GM19452 (cell line): ENCODE data around the gene MAP2K2.
"Not testable (repeated sequence)": the region's sequence is repeated elsewhere in the genome, so short reads cannot be mapped to it uniquely, and the experiment has no call there.

Source experiments
- ATAC-seq: cut with Tn5 transposase; IDR thresholded peaks from one replicate; pipeline ENCODE4 v1.9.1; 2021; ENCODE audit not compliant: unreplicated experiment

Gene MAP2K2

DNA sequence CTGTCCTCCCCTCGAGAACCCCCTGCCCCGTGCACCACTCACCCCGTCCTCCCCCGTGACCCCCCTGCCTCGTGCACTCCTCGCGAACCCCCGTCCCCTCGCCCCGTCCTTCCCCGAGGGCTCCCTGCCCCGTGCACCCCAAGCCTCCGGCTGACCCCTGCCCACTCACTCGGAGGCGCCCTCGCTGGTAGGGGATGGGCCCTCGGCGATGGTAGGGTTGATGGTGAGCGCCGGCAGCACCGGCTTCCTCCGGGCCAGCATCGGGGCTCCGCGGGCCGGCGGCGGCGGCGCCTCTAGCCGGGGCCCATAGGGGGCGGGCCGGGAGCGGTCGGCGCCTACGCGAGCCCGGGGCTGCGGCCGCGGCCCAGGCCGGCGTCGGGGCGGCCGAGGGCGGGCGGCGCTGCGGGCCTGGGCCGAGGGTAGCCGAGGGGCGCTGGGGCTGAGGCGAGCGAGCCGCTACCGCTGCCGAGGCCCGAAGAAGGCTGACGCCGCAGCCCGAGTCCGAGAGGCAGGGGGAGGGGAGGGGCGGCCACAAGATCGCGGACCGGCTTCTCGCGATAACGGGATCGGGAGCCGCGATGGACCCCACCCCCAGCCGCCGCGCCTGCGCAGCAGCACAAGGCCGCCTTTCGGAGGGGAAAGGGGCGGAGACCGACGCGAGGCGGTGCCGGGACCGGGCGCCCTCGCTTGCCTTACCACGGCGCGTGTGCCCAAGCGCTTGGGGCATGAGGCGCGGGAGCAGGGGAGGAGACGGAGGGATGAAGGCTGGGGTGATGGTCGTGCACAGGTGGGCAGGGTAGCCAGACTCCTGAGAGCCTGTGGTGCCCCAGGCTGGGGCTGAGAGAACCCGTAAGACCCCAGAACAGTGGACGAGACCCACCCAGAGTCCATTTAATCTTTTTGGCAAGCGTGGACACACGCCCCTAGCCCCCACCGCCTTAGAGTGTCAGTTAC lies at the start of gene MAP2K2:
MAP2K2 (minus strand) TSS at position 508 of the 954 bp plus-strand sequence; CDS start at position 261, 247 bp downstream.
- peak; percentile 85 for ATAC-seq

DNA sequence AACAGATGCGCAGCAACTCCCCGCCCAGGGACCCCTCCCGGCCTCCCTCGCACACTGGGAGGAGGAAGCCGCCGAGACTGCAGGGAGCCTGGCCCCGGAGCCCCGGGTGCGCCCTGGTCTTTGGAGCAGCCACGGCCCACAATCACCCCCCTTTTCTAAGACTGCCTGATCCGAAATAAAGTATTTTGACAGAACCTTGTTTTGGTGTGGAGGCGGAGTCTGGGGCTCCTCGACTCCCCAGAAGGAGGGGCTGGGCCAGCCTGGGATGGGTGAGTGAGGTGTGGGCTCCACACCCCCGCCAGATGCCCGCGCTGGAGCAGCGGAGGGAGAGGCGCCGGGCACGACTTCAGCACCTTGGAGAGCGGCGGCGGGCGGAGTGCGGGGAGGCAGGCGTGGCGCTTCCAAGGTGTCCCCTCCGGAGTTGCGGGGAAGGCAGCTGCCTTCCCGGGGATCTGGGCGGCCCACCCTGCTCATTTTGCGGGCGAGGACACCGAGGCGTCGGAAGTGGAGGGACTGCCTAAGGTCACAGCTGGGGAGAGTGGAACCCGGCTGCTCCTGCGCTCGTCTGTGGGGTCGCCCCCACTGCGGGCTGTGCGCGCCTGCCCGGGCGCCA lies 49.0 kb upstream of the MAP2K2 start:
- no peak for ATAC-seq

DNA sequence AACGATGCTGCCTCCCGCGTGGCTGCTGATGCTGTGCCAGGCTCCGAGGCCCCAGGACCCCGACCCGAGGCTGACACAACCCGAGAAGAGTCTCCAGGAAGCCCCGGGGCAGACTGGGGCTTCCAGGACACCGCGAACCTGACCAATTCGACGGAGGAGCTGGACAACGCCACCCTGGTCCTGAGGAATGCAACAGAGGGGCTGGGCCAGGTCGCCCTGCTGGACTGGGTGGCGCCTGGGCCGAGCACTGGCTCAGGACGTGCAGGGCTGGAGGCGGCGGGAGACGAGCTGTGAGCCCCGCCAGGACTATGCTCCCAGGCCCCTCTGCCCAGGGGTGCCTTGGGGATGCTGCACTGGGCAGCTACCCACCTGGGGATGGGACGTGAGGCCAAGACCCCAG lies 47.8 kb upstream of the MAP2K2 start:
- ATAC-seq = no peak

DNA sequence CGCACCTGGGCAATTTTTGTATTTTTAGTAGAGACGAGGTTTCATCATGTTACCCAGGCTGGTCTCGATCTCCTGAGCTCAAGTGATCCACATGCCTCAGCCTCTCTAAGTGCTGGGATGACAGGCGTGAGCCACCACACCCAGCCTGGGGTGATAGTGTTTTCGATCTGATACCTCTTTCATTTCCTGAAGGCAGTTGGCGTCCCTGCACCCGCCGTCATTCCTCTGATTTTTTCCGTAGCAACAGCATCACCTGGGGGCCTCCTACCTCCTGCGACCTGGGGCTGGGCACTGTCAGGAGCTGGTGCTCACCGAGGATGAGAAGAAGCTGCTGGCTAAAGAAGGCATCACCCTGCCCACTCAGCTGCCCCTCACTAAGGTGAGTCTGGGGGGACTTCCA lies 40.3 kb upstream of the MAP2K2 start:
- no peak for ATAC-seq

DNA sequence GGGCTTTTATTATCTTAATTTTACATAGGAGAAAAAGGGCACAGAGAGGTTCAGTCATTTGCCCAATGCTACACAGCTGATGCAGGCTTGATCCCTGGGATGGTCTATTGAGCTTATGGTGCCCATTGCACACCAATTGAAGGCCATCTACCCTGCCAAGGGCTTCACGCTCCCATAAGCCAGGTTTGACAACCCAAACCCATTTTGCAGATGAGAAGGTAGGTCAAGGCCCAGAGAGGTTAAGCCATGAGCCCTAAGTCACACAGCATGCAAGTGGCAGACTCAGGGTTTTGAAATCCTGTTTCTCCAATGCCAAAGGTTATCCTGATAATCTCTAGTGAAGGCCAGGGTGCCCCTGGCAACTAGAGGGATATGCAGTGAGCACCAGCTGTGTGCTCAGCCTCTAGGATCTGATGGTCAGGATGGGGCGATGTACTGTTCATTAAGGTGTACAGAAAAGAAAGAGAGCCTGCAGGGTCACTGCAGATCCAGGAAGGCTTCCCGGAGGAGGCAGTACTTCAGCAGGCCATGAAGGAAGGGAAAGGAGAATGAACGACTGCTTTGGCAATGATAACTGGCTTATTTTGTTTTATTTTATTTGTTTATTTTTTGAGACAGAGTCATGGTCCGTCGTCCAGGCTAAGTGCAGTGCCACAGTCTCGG lies 37.6 kb upstream of the MAP2K2 start:
- ATAC-seq = no peak

DNA sequence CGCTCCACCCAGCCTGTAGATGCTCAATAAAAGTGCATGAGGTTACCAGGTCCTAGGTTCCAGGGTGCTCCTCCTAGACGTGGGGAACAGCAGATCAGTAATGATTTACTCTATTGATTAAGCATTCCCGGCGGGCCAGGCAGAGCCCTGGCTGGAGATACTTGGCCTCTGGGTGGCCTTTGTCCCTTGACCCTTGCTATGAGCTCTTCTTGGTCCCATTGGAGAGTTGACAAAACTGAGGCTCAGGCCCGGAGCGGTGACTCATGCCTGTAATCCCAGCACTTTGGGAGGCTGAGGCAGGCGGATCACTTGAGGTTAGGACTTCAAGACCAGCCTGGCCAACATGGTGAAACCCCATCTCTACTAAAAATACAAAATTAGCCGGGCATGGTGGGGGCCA lies 34.0 kb upstream of the MAP2K2 start:
- ATAC-seq = not testable (repeated sequence)

DNA sequence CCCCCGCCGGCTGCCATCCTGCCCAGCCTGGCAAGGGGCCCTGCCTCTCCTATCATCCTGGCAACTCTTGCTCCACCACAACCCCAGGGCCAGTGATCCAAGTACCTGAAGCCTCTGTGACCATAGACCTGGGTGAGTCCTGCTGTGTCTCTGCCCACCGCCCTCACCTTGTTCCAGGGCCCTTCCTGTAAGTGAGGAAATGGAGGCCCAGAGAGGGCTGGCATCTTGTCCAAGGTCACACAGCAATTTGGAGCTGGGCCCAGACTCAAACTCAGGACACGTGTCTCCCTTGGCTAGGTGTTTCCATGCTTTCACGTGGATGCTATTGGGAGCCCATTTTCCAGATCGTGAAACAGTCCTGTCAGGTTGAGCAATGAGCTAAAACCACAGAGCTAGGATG lies 33.2 kb upstream of the MAP2K2 start:
- ATAC-seq = no peak

DNA sequence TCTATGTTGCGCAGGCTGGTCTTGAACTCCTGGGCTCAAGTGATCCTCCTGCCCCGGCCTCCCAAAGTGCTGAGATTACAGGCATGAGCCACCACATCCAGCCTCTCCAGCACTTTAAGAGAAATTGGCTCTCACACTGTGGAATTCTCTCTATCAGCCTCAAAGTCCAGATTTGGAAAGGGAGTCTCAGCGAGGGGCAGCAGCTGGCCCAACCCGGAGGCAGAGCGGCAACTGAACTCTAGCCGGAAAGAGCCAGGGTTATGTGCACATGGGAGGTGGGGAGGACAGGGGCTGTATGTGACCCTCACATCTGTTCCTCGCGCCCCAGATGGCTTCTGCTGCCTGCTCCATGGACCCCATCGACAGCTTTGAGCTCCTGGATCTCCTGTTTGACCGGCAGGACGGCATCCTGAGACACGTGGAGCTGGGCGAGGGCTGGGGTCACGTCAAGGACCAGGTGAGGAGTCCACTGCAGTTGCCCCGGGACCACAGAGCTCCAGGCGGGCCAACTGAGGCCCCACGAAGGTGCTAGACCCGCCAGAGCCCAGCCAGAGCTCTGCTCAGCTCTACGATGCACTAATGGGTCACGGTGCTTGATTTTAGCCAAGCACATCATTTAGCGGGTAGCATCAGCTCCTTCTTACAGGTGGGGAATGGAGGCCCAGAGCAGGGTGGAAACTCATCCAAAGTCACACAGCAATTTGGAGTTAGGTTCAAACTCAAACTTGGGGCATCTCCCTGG lies 30.8 kb upstream of the MAP2K2 start:
- ATAC-seq = no peak

DNA sequence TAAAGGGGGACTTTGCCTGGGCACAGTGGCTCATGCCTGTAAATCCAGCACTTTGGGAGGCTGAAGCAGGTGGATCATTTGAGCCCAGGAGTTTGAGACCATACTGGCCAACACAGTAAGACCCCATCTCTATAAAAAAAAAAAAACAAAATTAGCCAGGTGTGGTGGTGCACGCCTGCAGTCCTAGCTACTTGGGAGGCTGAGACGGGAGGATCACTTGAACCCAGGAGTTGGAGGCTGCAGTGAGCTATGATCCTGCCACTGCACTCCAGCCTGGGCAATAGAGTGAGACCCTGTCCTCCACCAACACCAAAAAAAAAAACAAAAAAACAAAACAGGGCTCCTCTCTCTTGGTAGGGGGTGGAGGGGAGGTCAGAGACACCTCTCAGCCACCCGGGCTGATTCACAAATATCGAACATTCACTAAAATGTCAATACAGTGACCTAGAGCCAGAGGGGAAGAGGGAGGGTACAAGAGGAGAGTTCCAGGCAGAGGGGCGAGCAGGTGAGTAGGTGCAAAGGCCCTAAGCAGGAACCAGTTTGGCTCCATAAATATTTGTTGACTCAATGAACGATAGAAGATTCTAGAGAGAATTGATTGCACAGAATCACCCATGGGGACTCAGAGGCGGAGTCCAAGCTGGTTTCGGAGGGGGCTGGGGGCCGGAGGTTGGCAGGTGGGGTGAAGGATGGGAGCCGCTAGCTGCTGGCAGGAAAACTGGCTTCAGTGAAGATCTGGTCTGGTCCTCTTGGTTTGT lies 28.5 kb upstream of the MAP2K2 start:
- no peak for ATAC-seq

DNA sequence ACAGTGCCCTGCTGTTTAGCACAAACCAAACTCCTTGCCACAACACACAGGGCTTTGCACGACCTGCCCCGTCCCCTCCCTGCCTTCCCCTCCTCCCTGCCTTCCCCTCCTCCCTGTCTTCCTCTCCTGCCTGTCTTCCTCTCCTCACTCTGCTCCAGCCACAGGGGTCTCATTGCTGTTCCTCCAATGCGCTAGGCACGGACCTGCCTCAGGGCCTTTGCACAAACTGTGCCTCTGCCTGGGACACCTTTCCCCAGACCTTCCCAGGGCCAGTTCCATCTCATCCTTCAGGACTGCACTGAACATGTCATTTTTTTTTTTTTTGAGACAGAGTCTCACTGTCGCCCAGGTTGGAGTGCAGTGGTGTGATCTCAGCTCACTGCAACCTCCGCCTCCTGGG lies 27.7 kb upstream of the MAP2K2 start:
- ATAC-seq = no peak

DNA sequence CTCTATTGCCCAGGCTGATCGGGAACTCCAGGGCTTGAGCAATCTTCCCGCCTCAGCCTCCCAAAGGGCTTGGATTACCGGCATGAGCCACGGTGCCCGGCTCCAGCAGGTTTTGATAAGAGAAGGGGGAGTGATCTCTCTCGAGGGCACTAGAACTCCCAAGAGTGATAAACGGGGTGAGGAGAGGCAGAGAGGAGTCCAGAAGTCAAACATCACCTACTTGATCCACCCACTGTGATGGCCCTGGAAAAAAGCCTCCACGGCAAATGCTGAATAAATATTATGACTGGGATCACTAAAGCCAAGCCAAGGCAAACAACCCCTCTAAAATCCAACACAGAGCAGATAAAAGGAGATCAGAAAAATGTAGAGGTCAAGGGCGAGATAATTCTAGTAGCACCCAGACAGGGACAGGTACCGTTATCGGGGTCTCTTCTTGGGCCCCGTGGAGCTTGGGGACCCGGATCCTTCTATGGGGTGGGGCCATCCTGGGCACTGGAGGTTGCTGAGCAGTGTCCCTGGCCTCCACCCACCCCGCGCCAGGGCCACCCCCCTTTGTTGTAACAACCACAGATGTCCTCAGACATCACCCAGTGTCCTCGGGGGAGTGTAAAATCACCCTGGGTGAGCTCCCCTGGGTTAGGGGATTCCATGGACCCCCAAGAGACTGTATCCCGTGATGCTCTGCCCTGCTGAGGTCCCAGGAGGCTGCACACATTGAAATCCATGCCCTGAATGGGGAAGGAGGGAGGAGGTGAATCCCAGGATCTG lies 25.8 kb upstream of the MAP2K2 start:
- ATAC-seq = no peak

DNA sequence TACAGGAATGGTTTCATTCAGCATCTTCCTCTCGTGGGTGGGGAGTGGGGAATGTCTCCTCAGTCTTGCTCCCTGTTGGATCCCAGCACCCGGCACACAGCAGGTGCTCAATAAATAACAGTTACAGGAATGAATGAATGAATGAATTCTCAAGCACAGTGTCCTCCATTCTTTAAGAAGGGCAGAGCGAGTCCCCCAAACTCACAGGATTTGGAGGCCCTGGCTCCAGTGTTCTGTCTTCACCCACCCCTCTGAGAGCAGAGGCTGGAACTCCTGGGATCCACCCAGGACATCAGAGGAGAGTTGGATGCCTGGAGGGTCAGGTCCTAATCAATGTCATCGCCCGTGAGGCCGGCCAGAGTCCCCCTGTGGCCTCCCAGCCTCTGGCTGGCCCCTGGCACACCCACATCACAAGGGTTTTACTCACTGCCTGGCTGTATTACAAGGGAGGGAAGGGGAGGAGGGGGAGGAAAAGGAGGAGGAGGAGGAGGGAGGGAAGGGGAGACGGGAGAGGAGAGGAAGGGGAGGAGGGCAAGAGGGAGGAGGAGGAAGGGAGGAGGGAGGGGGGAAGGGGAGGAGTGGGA lies 20.8 kb upstream of the MAP2K2 start:
- ATAC-seq = no peak

DNA sequence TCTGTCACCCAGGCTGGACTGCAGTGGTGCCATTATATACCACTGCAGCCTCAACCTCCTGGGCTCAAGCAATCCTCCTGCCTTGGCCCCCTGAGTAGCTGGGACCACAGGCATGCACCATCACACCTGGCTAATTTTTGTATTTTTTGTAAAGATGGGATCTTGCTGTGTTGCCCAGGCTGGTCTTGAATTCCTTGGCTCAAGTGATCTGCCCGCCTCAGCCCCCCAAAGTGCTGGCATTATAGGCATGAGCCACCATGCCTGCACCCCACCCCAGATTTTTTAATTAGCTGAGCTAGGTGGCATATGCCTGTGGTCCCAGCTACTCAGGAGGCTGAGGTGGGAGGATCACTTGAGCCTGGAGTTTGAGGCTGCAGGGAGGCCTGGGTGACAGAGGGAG lies 19.0 kb upstream of the MAP2K2 start:
- not testable (repeated sequence) for ATAC-seq

DNA sequence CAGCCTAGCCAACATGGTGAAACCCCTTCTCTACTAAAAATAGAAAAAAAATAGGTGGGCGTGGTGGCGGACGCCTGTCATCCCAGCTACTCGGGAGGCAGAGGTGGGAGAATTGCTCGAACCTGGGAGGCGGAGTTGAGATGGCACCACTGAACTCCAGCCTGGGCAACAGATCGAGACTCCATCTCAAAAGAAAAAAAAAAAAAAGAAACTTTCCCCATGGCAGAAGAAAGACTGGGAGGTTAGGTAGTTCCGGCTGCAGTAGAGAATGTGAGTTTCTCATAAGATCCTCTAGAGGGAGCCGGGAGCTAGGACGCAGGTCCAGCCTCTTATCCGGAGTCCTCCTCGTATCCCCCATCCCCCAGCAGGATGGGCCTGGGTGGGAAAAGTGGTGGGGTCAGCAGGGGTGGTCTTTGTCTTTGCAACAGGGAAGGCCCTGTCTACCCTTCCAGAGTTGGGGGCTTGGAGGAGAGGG lies 16.4 kb upstream of the MAP2K2 start:
- no peak for ATAC-seq

DNA sequence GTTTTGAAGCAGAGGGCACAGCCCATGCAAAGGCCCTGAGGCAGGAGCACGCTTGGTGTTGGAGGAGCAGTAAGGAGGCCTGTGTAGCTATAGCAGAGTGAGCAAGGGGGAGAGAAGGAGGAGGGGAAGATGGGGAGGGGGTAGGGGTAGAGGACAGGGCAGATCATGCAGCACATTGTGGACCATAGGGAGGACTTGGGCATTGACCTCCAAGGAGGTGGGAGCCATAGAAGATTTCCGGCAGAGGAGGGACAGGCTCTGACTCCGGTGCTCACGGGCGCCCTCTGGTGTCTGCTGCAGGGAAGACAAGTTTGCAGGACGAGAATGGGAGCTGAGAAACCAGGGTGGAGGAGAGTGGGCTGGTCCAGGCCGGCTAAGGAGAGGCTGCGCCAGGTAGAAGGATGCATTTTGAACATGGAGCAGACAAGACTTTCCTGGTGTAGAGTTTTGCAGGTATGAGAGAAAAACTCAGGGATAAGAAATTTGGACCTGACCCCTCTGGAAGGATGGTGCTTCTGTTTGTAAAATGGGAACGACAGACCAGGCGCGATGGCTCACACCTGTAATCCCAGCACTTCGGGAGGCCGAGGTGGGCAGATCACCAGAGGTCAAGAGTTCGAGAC lies 15.8 kb upstream of the MAP2K2 start:
- ATAC-seq = no peak

DNA sequence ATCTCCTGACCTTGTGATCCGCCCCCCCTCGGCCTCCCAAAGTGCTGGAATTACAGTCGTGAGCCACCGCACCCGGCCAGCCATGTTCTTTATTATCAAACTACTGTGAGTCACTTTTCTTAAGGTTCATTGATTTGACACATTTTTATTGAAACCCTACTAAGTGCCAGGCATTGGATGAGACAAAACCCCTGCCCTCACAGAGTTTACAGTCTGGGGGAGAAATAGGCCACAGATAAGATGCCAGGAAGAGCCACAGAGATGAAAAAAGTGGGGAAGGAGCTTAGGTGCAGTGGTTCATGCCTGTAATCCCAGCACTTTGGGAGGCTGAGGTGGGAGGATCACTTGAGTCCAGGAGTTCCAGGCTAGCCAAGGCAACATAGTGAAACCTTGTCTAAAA lies 14.5 kb upstream of the MAP2K2 start:
- no peak for ATAC-seq

DNA sequence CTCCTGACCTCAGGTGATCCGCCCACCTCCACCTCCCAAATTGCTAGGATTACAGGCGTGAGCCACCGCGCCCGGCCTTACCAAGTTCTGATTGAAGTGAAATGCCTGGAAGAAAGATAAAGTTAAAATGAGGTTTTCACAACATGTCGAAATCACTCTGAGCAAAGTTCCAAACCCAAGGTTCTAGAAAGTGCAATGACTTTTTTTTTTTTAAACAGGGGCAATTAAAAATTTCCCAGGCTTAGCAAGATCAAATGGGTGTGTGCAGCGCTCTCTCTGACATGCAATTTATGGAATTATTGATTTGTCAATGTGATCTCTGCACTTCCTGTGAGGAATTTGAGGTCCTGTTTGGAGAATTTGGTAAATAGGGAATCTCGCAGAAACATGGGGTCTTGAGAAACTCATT lies 12.8 kb upstream of the MAP2K2 start:
- no peak for ATAC-seq

DNA sequence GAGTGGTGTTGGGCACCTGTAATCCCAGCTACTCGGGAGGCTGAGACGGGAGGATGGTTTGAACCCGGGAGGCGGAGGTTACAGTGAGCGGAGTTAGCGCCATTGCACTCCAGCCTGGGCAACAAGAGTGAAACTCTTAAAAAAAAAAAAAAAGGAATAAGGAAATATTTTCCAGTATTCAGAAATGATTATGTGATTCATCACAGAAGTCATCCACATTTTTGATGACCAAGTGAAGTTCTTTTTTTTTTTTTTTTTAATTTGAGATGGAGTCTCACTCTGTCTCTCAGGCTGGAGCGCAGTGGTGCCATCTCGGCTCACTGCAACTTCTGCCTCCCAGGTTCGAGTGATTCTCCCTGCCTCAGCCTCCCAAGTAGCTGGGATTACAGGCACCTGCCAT lies 11.5 kb upstream of the MAP2K2 start:
- not testable (repeated sequence) for ATAC-seq

DNA sequence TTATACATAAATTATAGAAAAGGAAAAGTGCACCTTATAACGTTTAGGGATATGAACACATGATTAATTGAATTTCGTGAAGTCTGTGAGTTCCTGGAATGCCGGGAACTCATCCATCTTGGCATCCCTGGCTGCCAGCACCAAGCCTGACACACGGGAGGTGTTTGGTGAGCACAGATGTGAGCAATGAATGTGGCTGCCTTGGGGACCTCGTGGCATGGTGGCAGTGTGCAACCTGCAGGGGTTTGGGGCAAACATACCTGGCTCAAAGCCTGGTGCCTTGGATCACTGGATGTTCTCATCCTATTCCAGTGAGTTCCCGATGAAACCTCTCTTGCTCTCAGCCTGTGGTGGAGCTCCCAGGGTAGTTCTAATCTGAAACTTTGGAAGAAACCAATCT lies 10.4 kb upstream of the MAP2K2 start:
- ATAC-seq = no peak
